Naive thymus-derived CD4-positive, alpha-beta T cell (primary cell): ENCODE results near the gene IL17RB. TPM values are rescaled to one million over a fixed set of nuclear protein-coding genes. Genes with fewer than 3 reads are reported as not detected.

Source experiments
- ATAC-seq: fragments of 150-1000 bp; cut with Tn5 transposase; 2 replicates; pipeline ENCODE4 v1.10.0; 2021; ENCODE audit warnings: mild to moderate bottlenecking, moderate library complexity
- CTCF ChIA-PET: fragments of 350-600 bp; sonication (Branson Sonifier 250); formaldehyde crosslinking; loops from one replicate; lab custom pipeline; 2021; ENCODE audit warnings: antibody characterized with exemption; lab: Charles Lee
- POLR2A ChIA-PET: fragments of 350-600 bp; sonication (Branson Sonifier 250); formaldehyde crosslinking; loops from one replicate; lab custom pipeline; 2021; ENCODE audit warnings: antibody characterized with exemption, inconsistent platforms; lab: Charles Lee
- DNase-seq, 9 donors: peaks; one replicate each; pipeline versions ENCODE4 v3.0.0 to v3.0.0-alpha.2; 2020 to 2022; ENCODE audit warnings: mixed read lengths in 1 of 9
- H3K27ac ChIP-seq: one replicate; pipeline ENCODE4 v1.7.0; 2013; ENCODE audit warnings: mild to moderate bottlenecking, low read depth, low read length, moderate library complexity
- H3K27me3 ChIP-seq, 2 donors: one replicate each; pipeline ENCODE4 v1.7.0; 2013; ENCODE audit warnings: low read length in 2 of 2, mild to moderate bottlenecking in 2 of 2, moderate library complexity in 2 of 2; ENCODE audit not compliant: control insufficient read depth in 2 of 2, insufficient read depth in 2 of 2
- H3K36me3 ChIP-seq, 3 experiments: 1 replicate in 2 of 3; 2 replicates in 1 of 3; pipeline ENCODE4 v1.7.0; 2013; ENCODE audit warnings: low read length in 3 of 3, mild to moderate bottlenecking in 3 of 3, moderate library complexity in 1 of 3; ENCODE audit not compliant: insufficient read depth in 3 of 3, control insufficient read depth in 2 of 3
- H3K4me1 ChIP-seq, 2 donors: one replicate each; pipeline ENCODE4 v1.7.0; 2013; ENCODE audit warnings: low read length in 2 of 2, mild to moderate bottlenecking in 2 of 2, moderate library complexity in 1 of 2; ENCODE audit not compliant: control insufficient read depth in 2 of 2, insufficient read depth in 2 of 2
- H3K4me3 ChIP-seq: 2 replicates; pipeline ENCODE4 v1.7.0; 2013; ENCODE audit warnings: mild to moderate bottlenecking, low read length
- H3K9me3 ChIP-seq, 3 experiments: 1 replicate in 2 of 3; 2 replicates in 1 of 3; pipeline ENCODE4 v1.7.0; 2013; ENCODE audit warnings: low read length in 3 of 3; ENCODE audit not compliant: control insufficient read depth in 2 of 3
- H3K27ac Mint-ChIP-seq, 9 donors: one replicate each; pipeline ENCODE4 v1.8.0; 2020 to 2022; ENCODE audit warnings: mixed read lengths in 9 of 9, mild to moderate bottlenecking in 8 of 9, moderate library complexity in 5 of 9, inconsistent platforms in 2 of 9
- H3K27me3 Mint-ChIP-seq, 5 donors: one replicate each; pipeline ENCODE4 v1.8.0; 2021 to 2022; ENCODE audit warnings: mixed read lengths in 5 of 5, mild to moderate bottlenecking in 1 of 5
- H3K36me3 Mint-ChIP-seq, 5 donors: one replicate each; pipeline ENCODE4 v1.8.0; 2020 to 2022; ENCODE audit warnings: mixed read lengths in 5 of 5, mild to moderate bottlenecking in 3 of 5, inconsistent platforms in 1 of 5
- H3K4me1 Mint-ChIP-seq, 7 donors: one replicate each; pipeline ENCODE4 v1.8.0; 2020 to 2022; ENCODE audit warnings: mixed read lengths in 7 of 7, mild to moderate bottlenecking in 3 of 7, inconsistent platforms in 1 of 7
- H3K4me3 Mint-ChIP-seq, 10 donors: one replicate each; pipeline ENCODE4 v1.8.0; 2020 to 2022; ENCODE audit warnings: mild to moderate bottlenecking in 10 of 10, mixed read lengths in 10 of 10, moderate library complexity in 6 of 10, inconsistent platforms in 2 of 10
- H3K9me3 Mint-ChIP-seq, 11 donors: one replicate each; pipeline ENCODE4 v1.8.0; 2020 to 2022; ENCODE audit warnings: mixed read lengths in 11 of 11, mild to moderate bottlenecking in 4 of 11, inconsistent platforms in 1 of 11, moderate library complexity in 1 of 11
- intact Hi-C, 2 donors: fragments of 100-400 bp; cut with micrococcal nuclease; formaldehyde crosslinking; loops; one replicate each; pipeline ENCODE4 v1.15.1; 2023
- polyA plus RNA-seq, 2 donors: library from polyadenylated mRNA; unstranded; fragments of 300-500 nt; fragmentation: Illumina TruSeq; gene quantifications; one replicate each; pipeline ENCODE4 v1.2.3, GENCODE V29; 2021
- total RNA-seq, 6 experiments: library from RNA in 5 of 6; stranded (reverse) in 5 of 6; gene quantifications; 1 replicate in 5 of 6; 2 replicates in 1 of 6; pipeline ENCODE4 v1.2.3 and lab custom pipeline; 2021 to 2026

The IL17RB gene
- total and polyA plus RNA-seq, 7 experiments from 2014 or later: 0.22 to 6.0 (median 0.59) TPM; not detected in 3

GRCh38 chr3:53858096-53858741, 11.9 kb downstream of the IL17RB start:
- no peaks in the 10 kb centered on the region for H3K9me3 Mint-ChIP-seq
- POLR2A ChIA-PET: no interaction called here
- Histone ChIP-seq H3K36me3 (peaks cover 0 to 11% (median 0%) of the 10 kb centered on the region in 3 experiments), H3K9me3 (no peaks in the 10 kb centered on the region), H3K27me3 (no peaks in the 10 kb centered on the region), H3K4me3 (no peak overlapping the region), H3K4me1 (no peaks in the 10 kb centered on the region), H3K27ac (no peak overlapping the region)
- H3K27me3 Mint-ChIP-seq: peaks cover 0 to 7% (median 5%) of the 10 kb centered on the region in 5 donors
- H3K4me1 Mint-ChIP-seq: peaks cover 0 to 5% (median 0%) of the 10 kb centered on the region in 7 donors
- no peak for ATAC-seq
- H3K27ac Mint-ChIP-seq: peak overlapping the region in 1 of 9 donors; percentile 41
- intact Hi-C loops: no loop called here
- CTCF ChIA-PET: no interaction called here
- no peak for DNase-seq
- H3K4me3 Mint-ChIP-seq: no peak overlapping the region
- peaks cover 10 to 18% (median 12%) of the 10 kb centered on the region in 5 donors for H3K36me3 Mint-ChIP-seq

GRCh38 chr3:53859178-53859577, 12.8 kb downstream of the IL17RB start:
- DNase-seq (no peak), ATAC-seq (no peak)
- H3K4me1 Mint-ChIP-seq: peaks cover 0 to 5% (median 0%) of the 10 kb centered on the region in 7 donors
- Histone ChIP-seq H3K27ac (no peak overlapping the region), H3K27me3 (no peaks in the 10 kb centered on the region), H3K4me3 (no peak overlapping the region), H3K36me3 (peaks cover 0 to 20% (median 0%) of the 10 kb centered on the region in 3 experiments), H3K4me1 (no peaks in the 10 kb centered on the region), H3K9me3 (no peaks in the 10 kb centered on the region)
- H3K36me3 Mint-ChIP-seq: peaks cover 10 to 18% (median 12%) of the 10 kb centered on the region in 5 donors
- H3K9me3 Mint-ChIP-seq: no peaks in the 10 kb centered on the region
- H3K4me3 Mint-ChIP-seq: no peak overlapping the region
- ChIA-PET CTCF (no interaction called here), POLR2A (no interaction called here)
- H3K27me3 Mint-ChIP-seq: peaks cover 0 to 5% (median 4%) of the 10 kb centered on the region in 5 donors
- intact Hi-C loops: no loop called here
- H3K27ac Mint-ChIP-seq: no peak overlapping the region

DNA sequence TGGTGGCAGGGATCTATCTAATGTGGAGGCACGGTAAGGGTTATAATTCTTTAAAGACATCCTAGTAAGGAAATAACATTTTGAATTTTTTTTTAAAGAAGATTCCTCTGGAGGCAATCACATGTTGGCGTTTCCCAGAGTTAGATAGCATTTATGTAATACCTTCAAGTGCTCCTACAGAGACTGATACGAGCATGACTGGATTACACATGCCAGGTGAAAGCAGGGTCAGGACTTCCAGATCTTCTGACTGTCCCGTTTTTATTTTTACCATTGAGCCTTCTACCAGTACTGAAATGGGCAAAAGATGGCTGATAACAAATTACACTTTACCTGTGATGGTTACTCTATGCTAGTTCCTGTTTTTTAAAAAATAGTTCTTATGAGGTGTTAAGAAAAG, 13.8 kb downstream of the IL17RB start:
- ATAC-seq: no peak
- H3K36me3 Mint-ChIP-seq: peaks cover 10 to 25% (median 18%) of the 10 kb centered on the region in 5 donors
- no peak overlapping the region for H3K4me3 Mint-ChIP-seq
- Histone ChIP-seq H3K27me3 (no peaks in the 10 kb centered on the region), H3K9me3 (no peaks in the 10 kb centered on the region), H3K4me1 (no peaks in the 10 kb centered on the region), H3K4me3 (no peak overlapping the region), H3K36me3 (peaks cover 0 to 29% (median 6%) of the 10 kb centered on the region in 3 experiments), H3K27ac (no peak overlapping the region)
- no peak for DNase-seq
- intact Hi-C loops: no loop called here
- H3K27ac Mint-ChIP-seq: no peak overlapping the region
- H3K27me3 Mint-ChIP-seq: no peaks in the 10 kb centered on the region
- no peaks in the 10 kb centered on the region for H3K9me3 Mint-ChIP-seq
- CTCF ChIA-PET: no interaction called here
- POLR2A ChIA-PET: no interaction called here
- H3K4me1 Mint-ChIP-seq: peaks cover 0 to 5% (median 0%) of the 10 kb centered on the region in 7 donors

DNA sequence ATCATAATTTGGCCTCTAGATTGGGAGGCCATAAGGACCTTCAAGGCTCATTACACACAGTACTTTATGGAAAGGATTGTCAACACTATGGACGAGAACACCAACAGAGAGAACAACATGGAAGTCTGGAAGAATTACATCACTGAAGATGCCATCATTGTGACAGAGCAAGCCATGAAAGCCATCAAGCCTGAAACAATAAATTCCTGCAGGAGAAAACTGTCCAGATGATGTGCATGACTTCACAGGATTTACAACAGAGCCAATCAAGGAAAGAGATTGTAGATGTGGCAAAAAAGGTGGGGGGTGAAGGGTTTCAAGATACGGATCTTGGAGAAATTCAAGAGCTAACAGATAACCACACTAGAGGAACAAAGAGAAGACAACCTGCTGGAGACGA, 15.9 kb downstream of the IL17RB start:
- Mint-ChIP-seq H3K27me3 (no peaks in the 10 kb centered on the region), H3K36me3 (peaks cover 10 to 32% (median 18%) of the 10 kb centered on the region in 5 donors), H3K4me3 (no peak overlapping the region), H3K4me1 (peaks cover 0 to 2% (median 0%) of the 10 kb centered on the region in 7 donors), H3K27ac (peak overlapping the region in 2 of 9 donors; percentile 26 to 49), H3K9me3 (no peaks in the 10 kb centered on the region)
- no peak for DNase-seq
- intact Hi-C loops: no loop called here
- no peaks in the 10 kb centered on the region for H3K27me3 ChIP-seq
- no peaks in the 10 kb centered on the region for H3K4me1 ChIP-seq
- no peak for ATAC-seq
- H3K36me3 ChIP-seq: peaks cover 0 to 38% (median 6%) of the 10 kb centered on the region in 3 experiments
- POLR2A ChIA-PET: no interaction called here
- CTCF ChIA-PET: no interaction called here
- H3K4me3 ChIP-seq: no peak overlapping the region
- H3K27ac ChIP-seq: no peak overlapping the region
- H3K9me3 ChIP-seq: no peaks in the 10 kb centered on the region

DNA sequence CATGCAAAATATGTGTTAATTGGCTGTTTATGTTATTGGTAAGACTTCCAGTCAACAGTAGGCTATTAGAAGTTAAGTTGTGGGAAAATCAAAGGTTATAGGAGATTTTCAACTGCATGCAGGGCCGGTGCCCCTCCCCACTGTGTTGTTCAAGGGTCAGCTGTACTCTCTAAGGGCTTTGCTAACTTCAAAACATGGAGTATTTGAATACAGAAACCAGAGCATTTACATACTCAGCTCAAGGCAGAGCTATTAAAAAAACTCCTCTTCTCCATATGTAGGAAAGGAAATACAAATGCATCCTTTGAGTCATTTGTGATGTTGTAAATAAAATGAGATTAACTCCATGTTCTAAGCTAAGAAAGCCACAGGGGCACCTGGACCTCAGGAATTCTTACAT, 16.8 kb downstream of the IL17RB start:
- H3K4me3 Mint-ChIP-seq: no peak overlapping the region
- ATAC-seq (no peak), DNase-seq (no peak)
- H3K4me3 ChIP-seq: no peak overlapping the region
- no peaks in the 10 kb centered on the region for H3K27me3 Mint-ChIP-seq
- peaks cover 0 to 47% (median 6%) of the 10 kb centered on the region in 3 experiments for H3K36me3 ChIP-seq
- peaks cover 18 to 38% (median 25%) of the 10 kb centered on the region in 5 donors for H3K36me3 Mint-ChIP-seq
- H3K27ac ChIP-seq: no peak overlapping the region
- H3K4me1 Mint-ChIP-seq: peaks cover 0 to 2% (median 0%) of the 10 kb centered on the region in 7 donors
- POLR2A ChIA-PET: no interaction called here
- no peaks in the 10 kb centered on the region for H3K9me3 Mint-ChIP-seq
- CTCF ChIA-PET: no interaction called here
- peak overlapping the region in 3 of 9 donors; percentile 14 to 45 (median 23) for H3K27ac Mint-ChIP-seq
- no peaks in the 10 kb centered on the region for H3K4me1 ChIP-seq
- H3K27me3 ChIP-seq: no peaks in the 10 kb centered on the region
- intact Hi-C loops: no loop called here
- no peaks in the 10 kb centered on the region for H3K9me3 ChIP-seq

DNA sequence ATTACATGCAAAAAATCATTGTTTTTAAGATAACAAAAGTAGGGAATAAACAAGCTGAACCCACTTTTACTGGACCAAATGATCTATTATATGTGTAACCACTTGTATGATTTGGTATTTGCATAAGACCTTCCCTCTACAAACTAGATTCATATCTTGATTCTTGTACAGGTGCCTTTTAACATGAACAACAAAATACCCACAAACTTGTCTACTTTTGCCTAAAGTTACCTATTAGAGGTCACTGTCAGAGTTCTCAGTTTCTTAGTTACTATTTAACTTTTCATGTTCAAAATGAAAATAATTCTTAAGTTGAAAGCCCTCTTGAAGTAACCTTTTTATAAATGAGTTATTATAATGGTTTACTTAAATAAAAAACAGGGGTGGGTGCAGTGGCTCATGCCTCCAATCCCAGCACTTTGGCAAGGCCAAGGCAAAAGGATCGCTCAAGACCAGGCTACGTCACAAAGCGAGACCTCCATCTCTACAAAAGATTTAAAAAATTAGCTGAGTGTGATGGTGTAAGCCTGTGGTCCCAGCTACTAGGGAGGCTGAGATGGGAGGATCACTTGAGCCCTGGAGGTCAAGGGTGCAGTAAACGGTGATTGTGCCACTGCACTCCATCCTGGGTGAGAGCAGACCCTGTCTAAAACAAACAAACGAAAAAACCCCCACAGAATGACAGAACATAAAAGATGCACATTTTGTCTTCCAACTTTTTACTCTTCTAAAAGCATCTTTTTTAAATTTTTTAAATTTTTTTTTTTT, 19.5 kb downstream of the IL17RB start:
- Histone ChIP-seq H3K27me3 (no peaks in the 10 kb centered on the region), H3K4me3 (no peak overlapping the region), H3K27ac (no peak overlapping the region), H3K9me3 (no peaks in the 10 kb centered on the region), H3K36me3 (peaks cover 12 to 72% (median 20%) of the 10 kb centered on the region in 3 experiments), H3K4me1 (no peaks in the 10 kb centered on the region)
- H3K4me1 Mint-ChIP-seq: peaks cover 0 to 8% (median 0%) of the 10 kb centered on the region in 7 donors
- ATAC-seq (no peak), DNase-seq (no peak)
- H3K27ac Mint-ChIP-seq: no peak overlapping the region
- no peaks in the 10 kb centered on the region for H3K9me3 Mint-ChIP-seq
- H3K4me3 Mint-ChIP-seq: no peak overlapping the region
- peaks cover 29 to 60% (median 36%) of the 10 kb centered on the region in 5 donors for H3K36me3 Mint-ChIP-seq
- intact Hi-C loops: no loop called here
- ChIA-PET CTCF (no interaction called here), POLR2A (no interaction called here)
- no peaks in the 10 kb centered on the region for H3K27me3 Mint-ChIP-seq
